HEK293T (cell line): ENCODE measurements around the gene ADGRB3.

Source experiments
- BHLHE40 ChIP-seq: fragments of 450-650 bp; IDR thresholded peaks from 2 replicates; pipeline ENCODE4 v1.6.1; 2016; ENCODE audit warnings: mild to moderate bottlenecking, moderate library complexity, borderline replicate concordance
- FOXM1 ChIP-seq: fragments of 450-650 bp; IDR thresholded peaks from 2 replicates; pipeline ENCODE4 v1.6.1; 2017; ENCODE audit warnings: mild to moderate bottlenecking, borderline replicate concordance
- SP1 ChIP-seq: fragments of 450-650 bp; IDR thresholded peaks from 2 replicates; pipeline ENCODE4 v1.6.1; 2017
- TARDBP ChIP-seq: fragments of 450-650 bp; IDR thresholded peaks from 2 replicates; pipeline ENCODE4 v1.6.1; 2016
- ZNF384 ChIP-seq: fragments of 450-650 bp; IDR thresholded peaks from 2 replicates; pipeline ENCODE4 v1.6.1; 2016

GRCh38 chr6:68632734-68633133 is 2.3 kb upstream of the ADGRB3 start:
- TF ChIP-seq TARDBP (no peak), SP1 (no peak), BHLHE40 (no peak), FOXM1 (no peak), ZNF384 (no peak)
